ENCODE results near the gene L3MBTL1. TPM values are rescaled to one million over a fixed set of nuclear protein-coding genes. Genes with fewer than 3 reads are reported as not detected.
A peak's percentile ranks its signal among the peaks of the same experiment; 100 is the strongest.

The L3MBTL1 gene
- total RNA-seq, 1 experiment from 2014 or later, result 8.4 TPM

DNA sequence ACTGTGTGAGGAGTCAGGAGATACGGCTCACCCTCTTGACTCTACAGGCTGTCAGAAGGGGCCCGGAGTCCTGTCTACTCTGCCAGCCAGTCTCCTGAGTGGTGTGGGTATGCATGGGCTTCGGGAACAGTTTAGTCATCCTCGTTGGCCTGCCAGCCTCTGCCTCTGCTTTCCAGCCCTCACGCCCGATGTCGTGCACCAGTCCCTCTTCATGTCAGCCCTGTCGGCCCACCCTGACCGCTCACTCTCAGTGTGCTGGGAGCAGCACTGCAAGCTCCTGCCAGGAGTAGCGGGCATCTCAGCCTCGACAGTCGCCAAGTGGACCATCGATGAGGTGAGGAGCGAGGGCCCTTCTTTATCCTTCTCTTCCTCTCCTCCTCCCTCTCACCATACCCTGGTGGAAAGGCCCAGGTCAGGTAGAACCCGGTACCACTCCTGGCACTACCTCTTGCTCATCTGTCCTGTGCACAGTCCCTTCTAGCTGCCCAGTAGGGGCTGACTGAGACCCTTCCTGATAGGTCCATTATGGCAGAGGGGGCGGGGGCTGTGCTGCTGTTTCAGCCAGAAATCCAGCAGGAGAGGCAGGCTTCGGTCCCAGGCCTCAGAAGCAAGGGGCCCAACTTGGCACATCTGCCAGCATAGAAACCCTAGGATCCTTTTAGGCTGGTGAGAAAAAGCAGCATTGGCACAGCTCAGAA is 32.6 kb downstream of the L3MBTL1 start:
- BruUV-seq (replicated peaks), result no TSS peak
- H3K4me3 ChIP-seq (ENCODE audit: low read depth, low read length), result no peak overlapping the region
- Mint-ChIP-seq H3K27me3 (ENCODE audit: insufficient read depth, unreplicated experiment) (no peaks in the 10 kb centered on the region), H3K4me3 (ENCODE audit: unreplicated experiment) (no peak overlapping the region), H3K27ac (ENCODE audit: unreplicated experiment) (no peak overlapping the region), H3K9me3 (ENCODE audit: unreplicated experiment) (no peaks in the 10 kb centered on the region), H3K4me1 (ENCODE audit: low read depth, unreplicated experiment) (no peaks in the 10 kb centered on the region), H3K36me3 (ENCODE audit: insufficient read depth, unreplicated experiment) (no peaks in the 10 kb centered on the region)
- H3K4me1 ChIP-seq, result peaks cover 3% of the 10 kb centered on the region; the same call in 1 of the 2 replicates
- H3K9me3 ChIP-seq, result no peaks in the 10 kb centered on the region
- no peaks in the 10 kb centered on the region for H3K36me3 ChIP-seq (ENCODE audit: control insufficient read depth, insufficient read depth, low read length)
- no peaks in the 10 kb centered on the region for H3K27me3 ChIP-seq (replicated peaks; ENCODE audit: control insufficient read depth, insufficient read depth, low read length)
- intact Hi-C loops (cut with micrococcal nuclease; ENCODE audit: unreplicated experiment), result loop anchor here (2.0 kb wide), 1 partner anchor 19 kb away; the partner anchor contains the start of gene SGK2
- CTCF ChIA-PET, result interaction anchor here (0.6 to 1.7 kb wide), 5 partner anchors 11 to 152 kb away, joined by 3 to 5 read pairs (median 3); partner anchors contain the start of gene SGK2
- DNase-seq, result peak in 1 of 2 experiments; percentile 48
- POLR2A ChIA-PET, result no interaction called here
- TF ChIP-seq, protein P1, sequence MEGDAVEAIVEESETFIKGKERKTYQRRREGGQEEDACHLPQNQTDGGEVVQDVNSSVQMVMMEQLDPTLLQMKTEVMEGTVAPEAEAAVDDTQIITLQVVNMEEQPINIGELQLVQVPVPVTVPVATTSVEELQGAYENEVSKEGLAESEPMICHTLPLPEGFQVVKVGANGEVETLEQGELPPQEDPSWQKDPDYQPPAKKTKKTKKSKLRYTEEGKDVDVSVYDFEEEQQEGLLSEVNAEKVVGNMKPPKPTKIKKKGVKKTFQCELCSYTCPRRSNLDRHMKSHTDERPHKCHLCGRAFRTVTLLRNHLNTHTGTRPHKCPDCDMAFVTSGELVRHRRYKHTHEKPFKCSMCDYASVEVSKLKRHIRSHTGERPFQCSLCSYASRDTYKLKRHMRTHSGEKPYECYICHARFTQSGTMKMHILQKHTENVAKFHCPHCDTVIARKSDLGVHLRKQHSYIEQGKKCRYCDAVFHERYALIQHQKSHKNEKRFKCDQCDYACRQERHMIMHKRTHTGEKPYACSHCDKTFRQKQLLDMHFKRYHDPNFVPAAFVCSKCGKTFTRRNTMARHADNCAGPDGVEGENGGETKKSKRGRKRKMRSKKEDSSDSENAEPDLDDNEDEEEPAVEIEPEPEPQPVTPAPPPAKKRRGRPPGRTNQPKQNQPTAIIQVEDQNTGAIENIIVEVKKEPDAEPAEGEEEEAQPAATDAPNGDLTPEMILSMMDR (IDR thresholded peaks at IDR 0.05; ENCODE audit: insufficient read depth in 1 of 2, low read depth in 1 of 2, low read length in 1 of 2, severe bottlenecking in 1 of 2, unreplicated experiment in 1 of 2), result no peak

DNA sequence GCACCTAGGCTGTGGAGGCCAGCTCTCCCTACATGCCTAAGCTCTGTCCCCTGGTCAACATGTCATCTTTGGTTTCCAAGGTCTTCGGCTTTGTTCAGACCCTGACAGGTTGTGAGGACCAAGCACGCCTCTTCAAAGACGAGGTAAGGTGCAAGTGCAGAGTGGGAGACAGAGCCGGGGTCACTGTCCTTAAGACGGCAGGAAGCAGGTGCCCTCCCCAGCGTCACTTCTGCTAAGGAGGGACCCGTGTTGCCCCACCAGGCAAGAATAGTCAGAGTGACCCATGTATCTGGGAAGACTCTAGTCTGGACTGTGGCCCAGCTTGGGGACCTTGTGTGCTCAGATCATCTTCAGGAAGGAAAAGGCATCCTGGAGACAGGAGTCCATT is 33.2 kb downstream of the L3MBTL1 start:
- Mint-ChIP-seq H3K9me3 (ENCODE audit: unreplicated experiment) (no peaks in the 10 kb centered on the region), H3K27ac (ENCODE audit: unreplicated experiment) (no peak overlapping the region), H3K36me3 (ENCODE audit: insufficient read depth, unreplicated experiment) (no peaks in the 10 kb centered on the region), H3K4me3 (ENCODE audit: unreplicated experiment) (no peak overlapping the region), H3K4me1 (ENCODE audit: low read depth, unreplicated experiment) (no peaks in the 10 kb centered on the region), H3K27me3 (ENCODE audit: insufficient read depth, unreplicated experiment) (no peaks in the 10 kb centered on the region)
- peak in 1 of 2 experiments; percentile 38 for DNase-seq
- intact Hi-C loops (cut with micrococcal nuclease; ENCODE audit: unreplicated experiment), result no loop called here
- no peaks in the 10 kb centered on the region for H3K9me3 ChIP-seq
- H3K27me3 ChIP-seq (replicated peaks; ENCODE audit: control insufficient read depth, insufficient read depth, low read length), result no peaks in the 10 kb centered on the region
- no peaks in the 10 kb centered on the region for H3K4me1 ChIP-seq
- H3K36me3 ChIP-seq (ENCODE audit: control insufficient read depth, insufficient read depth, low read length), result no peaks in the 10 kb centered on the region
- CTCF ChIA-PET, result interaction anchor here (1.7 kb wide), 1 partner anchor 151 kb away, joined by 5 read pairs; no protein-coding TSS in a partner anchor
- TF ChIP-seq, protein P1 (IDR thresholded peaks at IDR 0.05; ENCODE audit: insufficient read depth in 1 of 2, low read depth in 1 of 2, low read length in 1 of 2, severe bottlenecking in 1 of 2, unreplicated experiment in 1 of 2), result no peak
- POLR2A ChIA-PET, result no interaction called here
- no TSS peak for BruUV-seq (replicated peaks)
- H3K4me3 ChIP-seq (ENCODE audit: low read depth, low read length), result no peak overlapping the region

DNA sequence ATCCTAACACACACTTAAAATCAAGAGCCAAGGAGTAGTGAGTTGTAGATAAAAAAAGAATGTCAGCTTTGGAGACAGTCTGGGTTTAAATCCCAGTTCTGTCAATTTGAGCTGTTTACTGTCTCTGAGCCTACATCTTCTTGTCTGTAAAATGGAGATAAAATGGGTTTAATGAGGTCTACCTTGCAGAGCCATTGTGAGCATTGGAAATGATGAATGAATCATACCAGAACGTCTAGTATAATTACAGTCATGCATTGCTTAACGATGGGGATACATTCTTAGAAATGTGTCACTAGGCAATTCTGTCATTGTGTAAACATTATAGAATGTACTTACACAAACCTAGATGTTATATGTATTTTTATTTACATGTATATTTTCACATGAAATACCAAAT is 33.7 kb downstream of the L3MBTL1 start:
- Mint-ChIP-seq H3K9me3 (ENCODE audit: unreplicated experiment) (peaks cover 2% of the 10 kb centered on the region), H3K27me3 (ENCODE audit: insufficient read depth, unreplicated experiment) (no peaks in the 10 kb centered on the region), H3K27ac (ENCODE audit: unreplicated experiment) (no peak overlapping the region), H3K4me3 (ENCODE audit: unreplicated experiment) (no peak overlapping the region), H3K4me1 (ENCODE audit: low read depth, unreplicated experiment) (no peaks in the 10 kb centered on the region), H3K36me3 (ENCODE audit: insufficient read depth, unreplicated experiment) (no peaks in the 10 kb centered on the region)
- DNase-seq, result no peak
- Histone ChIP-seq H3K4me3 (ENCODE audit: low read depth, low read length) (no peak overlapping the region), H3K9me3 (no peaks in the 10 kb centered on the region), H3K36me3 (ENCODE audit: control insufficient read depth, insufficient read depth, low read length) (0 out of 2 replicates have a peak, but pooled peaks cover 2% of the 10 kb centered on the region), H3K4me1 (no peaks in the 10 kb centered on the region), H3K27me3 (replicated peaks; ENCODE audit: control insufficient read depth, insufficient read depth, low read length) (no peaks in the 10 kb centered on the region)
- POLR2A ChIA-PET, result no interaction called here
- no TSS peak for BruUV-seq (replicated peaks)
- TF ChIP-seq, protein P1 (IDR thresholded peaks at IDR 0.05; ENCODE audit: insufficient read depth in 1 of 2, low read depth in 1 of 2, low read length in 1 of 2, severe bottlenecking in 1 of 2, unreplicated experiment in 1 of 2), result no peak
- intact Hi-C loops (cut with micrococcal nuclease; ENCODE audit: unreplicated experiment), result no loop called here
- CTCF ChIA-PET, result no interaction called here

All from Caco-2 (cell line).